ENCODE measurements around the gene HES5. TPM values are rescaled to one million over a fixed set of nuclear protein-coding genes. Genes with fewer than 3 reads are reported as not detected.

HES5 gene
- total RNA-seq, 2 donors from 2014 or later, result 0.27 to 2.7 TPM

- Histone ChIP-seq H3K4me1 (ENCODE audit: control insufficient read depth in 1 of 2, low read depth in 2 of 2) (peaks cover 52 to 76% of the 10 kb centered on the region in 2 donors), H3K36me3 (no peaks in the 10 kb centered on the region), H3K4me3 (no peak overlapping the region), H3K27ac (peak overlapping the region; percentile 40 to 56), H3K9me3 (no peaks in the 10 kb centered on the region), H3K27me3 (replicated peaks; ENCODE audit: insufficient read depth) (no peaks in the 10 kb centered on the region)
- ATAC-seq (ENCODE audit: insufficient number of reproducible peaks, low FRiP score, low read depth), result no peak
- TF ChIP-seq, protein P1, sequence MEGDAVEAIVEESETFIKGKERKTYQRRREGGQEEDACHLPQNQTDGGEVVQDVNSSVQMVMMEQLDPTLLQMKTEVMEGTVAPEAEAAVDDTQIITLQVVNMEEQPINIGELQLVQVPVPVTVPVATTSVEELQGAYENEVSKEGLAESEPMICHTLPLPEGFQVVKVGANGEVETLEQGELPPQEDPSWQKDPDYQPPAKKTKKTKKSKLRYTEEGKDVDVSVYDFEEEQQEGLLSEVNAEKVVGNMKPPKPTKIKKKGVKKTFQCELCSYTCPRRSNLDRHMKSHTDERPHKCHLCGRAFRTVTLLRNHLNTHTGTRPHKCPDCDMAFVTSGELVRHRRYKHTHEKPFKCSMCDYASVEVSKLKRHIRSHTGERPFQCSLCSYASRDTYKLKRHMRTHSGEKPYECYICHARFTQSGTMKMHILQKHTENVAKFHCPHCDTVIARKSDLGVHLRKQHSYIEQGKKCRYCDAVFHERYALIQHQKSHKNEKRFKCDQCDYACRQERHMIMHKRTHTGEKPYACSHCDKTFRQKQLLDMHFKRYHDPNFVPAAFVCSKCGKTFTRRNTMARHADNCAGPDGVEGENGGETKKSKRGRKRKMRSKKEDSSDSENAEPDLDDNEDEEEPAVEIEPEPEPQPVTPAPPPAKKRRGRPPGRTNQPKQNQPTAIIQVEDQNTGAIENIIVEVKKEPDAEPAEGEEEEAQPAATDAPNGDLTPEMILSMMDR (IDR thresholded peaks at IDR 0.05), result no peak
- DNase-seq (ENCODE audit: low spot score), result no peak
Observed at GRCh38 chr1:2527556-2527860, 2.6 kb downstream of the HES5 start.

GRCh38 chr1:2526824-2527555 lies 3.1 kb downstream of the HES5 start:
- Histone ChIP-seq H3K4me1 (ENCODE audit: control insufficient read depth in 1 of 2, low read depth in 2 of 2) (peaks cover 52 to 71% of the 10 kb centered on the region in 2 donors), H3K36me3 (no peaks in the 10 kb centered on the region), H3K9me3 (no peaks in the 10 kb centered on the region), H3K4me3 (peak overlapping the region; percentile 76), H3K27me3 (replicated peaks; ENCODE audit: insufficient read depth) (no peaks in the 10 kb centered on the region), H3K27ac (peak overlapping the region; percentile 50 to 56)
- TF ChIP-seq, protein P1 (IDR thresholded peaks at IDR 0.05), result no peak
- DNase-seq (ENCODE audit: low spot score) (no peak), ATAC-seq (ENCODE audit: insufficient number of reproducible peaks, low FRiP score, low read depth) (no peak)

DNA sequence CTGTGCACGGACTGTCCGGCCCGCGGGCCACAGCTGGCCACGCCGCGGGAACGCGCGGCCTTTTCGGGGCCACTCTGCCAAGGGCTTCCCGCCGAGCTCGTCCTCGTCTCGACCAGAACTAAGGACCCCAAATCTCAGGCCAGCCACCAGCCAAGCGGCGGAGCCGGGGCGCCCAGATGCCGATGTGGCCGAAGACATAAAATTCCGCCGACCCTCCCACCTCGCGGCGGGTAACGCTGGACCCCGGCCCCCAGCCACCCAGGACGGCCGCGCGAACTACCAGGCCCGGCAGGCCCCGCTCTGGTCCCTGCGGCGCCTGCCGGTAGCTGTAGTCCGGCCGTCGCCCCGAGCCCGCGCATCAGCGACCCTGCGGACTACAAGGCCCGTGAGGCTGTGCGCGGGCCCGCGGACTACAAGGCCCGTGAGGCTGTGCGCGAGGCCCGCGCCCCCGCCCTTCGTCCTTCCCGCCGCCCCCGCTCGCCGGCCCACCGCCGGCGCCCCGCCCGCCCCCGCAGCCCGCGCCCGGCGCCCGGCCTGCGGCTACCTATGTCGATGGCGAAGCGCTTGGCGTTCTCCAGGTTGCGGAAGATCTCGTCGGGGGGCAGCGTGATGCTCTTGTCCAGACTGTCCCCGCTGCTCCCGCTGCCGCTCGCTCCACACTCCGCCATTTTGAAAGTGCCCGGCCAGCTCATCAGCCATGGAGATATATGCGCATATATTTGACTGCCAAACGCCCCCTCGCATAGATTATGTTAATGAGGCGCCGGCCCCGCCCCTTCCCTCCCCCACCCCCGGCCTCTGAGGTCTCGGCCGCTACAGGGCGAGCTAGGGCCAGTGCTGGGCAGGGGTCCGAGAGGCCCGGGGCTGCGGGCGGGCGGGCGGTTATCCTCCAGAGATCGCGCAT lies 3.9 kb downstream of the HES5 start, which contains the start of gene PANK4:
PANK4 (minus strand) TSS at position 677 of the 904 bp plus-strand sequence; CDS start at position 668, 9 bp downstream.
- peak; percentile 81 for ATAC-seq (ENCODE audit: insufficient number of reproducible peaks, low FRiP score, low read depth)
- TF ChIP-seq, protein P1 (IDR thresholded peaks at IDR 0.05), result no peak
- DNase-seq (ENCODE audit: low spot score), result peak; percentile 86
- H3K9me3 ChIP-seq, result no peaks in the 10 kb centered on the region
- H3K27me3 ChIP-seq (replicated peaks; ENCODE audit: insufficient read depth), result no peaks in the 10 kb centered on the region
- H3K4me1 ChIP-seq (ENCODE audit: control insufficient read depth in 1 of 2, low read depth in 2 of 2), result peaks cover 50 to 66% of the 10 kb centered on the region in 2 donors
- H3K36me3 ChIP-seq, result peaks cover 4% of the 10 kb centered on the region
- H3K4me3 ChIP-seq, result peak within 1 kb of the TSS; percentile 76
- peak within 1 kb of the TSS; percentile 50 to 56 for H3K27ac ChIP-seq

DNA sequence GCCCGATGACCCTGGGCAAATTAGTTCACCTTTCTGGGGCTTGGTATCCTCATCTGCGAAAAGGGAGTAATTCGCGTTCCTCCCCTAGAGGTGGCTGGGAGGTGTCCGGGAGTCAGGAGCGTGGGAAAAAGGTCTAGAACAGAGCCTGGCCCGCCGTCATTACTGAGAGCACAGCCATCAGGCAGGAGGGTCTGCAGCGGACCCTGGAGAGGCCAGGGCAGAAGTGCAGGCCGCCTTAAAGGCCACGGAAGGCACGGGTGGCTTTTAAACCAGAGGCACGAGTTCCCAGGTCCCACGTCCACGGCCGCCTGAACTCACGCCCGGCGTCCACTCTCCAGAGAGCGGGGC lies 4.5 kb downstream of the HES5 start:
- Histone ChIP-seq H3K27me3 (replicated peaks; ENCODE audit: insufficient read depth) (no peaks in the 10 kb centered on the region), H3K4me3 (peak overlapping the region; percentile 76), H3K27ac (peak overlapping the region; percentile 38 to 56), H3K4me1 (ENCODE audit: control insufficient read depth in 1 of 2, low read depth in 2 of 2) (peaks cover 43 to 59% of the 10 kb centered on the region in 2 donors), H3K9me3 (no peaks in the 10 kb centered on the region), H3K36me3 (peaks cover 10% of the 10 kb centered on the region)
- DNase-seq (ENCODE audit: low spot score), result no peak
- no peak for ATAC-seq (ENCODE audit: insufficient number of reproducible peaks, low FRiP score, low read depth)
- TF ChIP-seq, protein P1 (IDR thresholded peaks at IDR 0.05), result no peak

Measured in thoracic aorta (tissue), 2 donors.